Activated CD4-positive, alpha-beta T cell treated with anti-CD3 and anti-CD28 coated beads, Interleukin-2, Interleukin-6, amounts not matched to agents 100 ng/mL and 50 ng/mL, durations not matched to agents 16 hours and 8 hours (primary cell): ENCODE measurements around the gene CX3CL1.
"Not testable (repeated sequence)": the region's sequence is repeated elsewhere in the genome, so short reads cannot be mapped to it uniquely, and the experiment has no call there.

ENCODE experiments used
- DNase-seq: peaks from one replicate; pipeline ENCODE4 v3.0.0-alpha.2; 2020

Gene CX3CL1

GRCh38 chr16:57372372-57373116, at the start of gene CX3CL1:
Gene CX3CL1, plus strand, starts transcription at chr16:57372490. Its CDS starts 79 bp downstream, at chr16:57372569.
- no peak for DNase-seq

- DNase-seq, result no peak
Observed at GRCh38 chr16:57324749-57325148, 47.5 kb upstream of the CX3CL1 start.

- DNase-seq, result no peak
Observed at GRCh38 chr16:57325458-57325857, 46.8 kb upstream of the CX3CL1 start.

GRCh38 chr16:57329718-57330327, 42.5 kb upstream of the CX3CL1 start:
- DNase-seq, result no peak

GRCh38 chr16:57331355-57331754, 40.9 kb upstream of the CX3CL1 start:
- no peak for DNase-seq

- DNase-seq, result no peak
Observed at GRCh38 chr16:57333402-57333801, 38.9 kb upstream of the CX3CL1 start.

GRCh38 chr16:57335366-57335765, 36.9 kb upstream of the CX3CL1 start:
- no peak for DNase-seq

- DNase-seq, result no peak
Observed at GRCh38 chr16:57341062-57341440, 31.2 kb upstream of the CX3CL1 start.

GRCh38 chr16:57341441-57342303, 30.6 kb upstream of the CX3CL1 start:
- no peak for DNase-seq

- DNase-seq, result not testable (repeated sequence)
Observed at GRCh38 chr16:57342606-57343005, 29.7 kb upstream of the CX3CL1 start.

- DNase-seq, result no peak
Observed at GRCh38 chr16:57343221-57343620, 29.1 kb upstream of the CX3CL1 start.

GRCh38 chr16:57344094-57344493, 28.2 kb upstream of the CX3CL1 start:
- DNase-seq, result not testable (repeated sequence)

- no peak for DNase-seq
Observed at GRCh38 chr16:57345021-57345420, 27.3 kb upstream of the CX3CL1 start.

- no peak for DNase-seq
Observed at GRCh38 chr16:57345666-57346204, 26.6 kb upstream of the CX3CL1 start.

GRCh38 chr16:57347858-57348257, 24.4 kb upstream of the CX3CL1 start:
- no peak for DNase-seq

GRCh38 chr16:57348327-57348726, 24.0 kb upstream of the CX3CL1 start:
- no peak for DNase-seq

- DNase-seq, result no peak
Observed at GRCh38 chr16:57349212-57350031, 22.9 kb upstream of the CX3CL1 start.

GRCh38 chr16:57352636-57353047, 19.6 kb upstream of the CX3CL1 start:
- DNase-seq, result no peak

GRCh38 chr16:57354311-57354710, 18.0 kb upstream of the CX3CL1 start:
- DNase-seq, result no peak

GRCh38 chr16:57355898-57356414, 16.3 kb upstream of the CX3CL1 start:
- DNase-seq, result no peak

GRCh38 chr16:57356547-57356946, 15.7 kb upstream of the CX3CL1 start:
- DNase-seq, result no peak
